Left ventricle myocardium superior (tissue), 1 donor: ENCODE data around the gene DAD1. TPM values are rescaled to one million over a fixed set of nuclear protein-coding genes. Genes with fewer than 3 reads are reported as not detected.
"Not testable (repeated sequence)": the region's sequence is repeated elsewhere in the genome, so short reads cannot be mapped to it uniquely, and the experiment has no call there.

Experiments
- ATAC-seq: fragments of 200-7000 bp; cut with Tn5 transposase; one replicate; pipeline ENCODE4 v1.9.1; 2020; ENCODE audit warnings: mild to moderate bottlenecking, moderate library complexity
- DNase-seq: peaks from one replicate; pipeline ENCODE4 v3.0.0-alpha.2; 2020
- intact Hi-C: fragments of 100-400 bp; cut with micrococcal nuclease; formaldehyde crosslinking; loops from one replicate; pipeline ENCODE4 v1.11.0; 2022
- total RNA-seq: library from RNA; stranded (reverse); fragmentation: NEBNext Ultra II Directional; extraction: Animal tissue kit (Norgen Biotek cat#: 25700); gene quantifications from one replicate; pipeline ENCODE4 v1.2.1, GENCODE V29; 2021
- donor health status: DM: no; HTN: yes; CAD: no; lungs with severe emphysema.

DAD1 gene
- total RNA-seq, 1 donor from 2014 or later = 149 TPM

DNA sequence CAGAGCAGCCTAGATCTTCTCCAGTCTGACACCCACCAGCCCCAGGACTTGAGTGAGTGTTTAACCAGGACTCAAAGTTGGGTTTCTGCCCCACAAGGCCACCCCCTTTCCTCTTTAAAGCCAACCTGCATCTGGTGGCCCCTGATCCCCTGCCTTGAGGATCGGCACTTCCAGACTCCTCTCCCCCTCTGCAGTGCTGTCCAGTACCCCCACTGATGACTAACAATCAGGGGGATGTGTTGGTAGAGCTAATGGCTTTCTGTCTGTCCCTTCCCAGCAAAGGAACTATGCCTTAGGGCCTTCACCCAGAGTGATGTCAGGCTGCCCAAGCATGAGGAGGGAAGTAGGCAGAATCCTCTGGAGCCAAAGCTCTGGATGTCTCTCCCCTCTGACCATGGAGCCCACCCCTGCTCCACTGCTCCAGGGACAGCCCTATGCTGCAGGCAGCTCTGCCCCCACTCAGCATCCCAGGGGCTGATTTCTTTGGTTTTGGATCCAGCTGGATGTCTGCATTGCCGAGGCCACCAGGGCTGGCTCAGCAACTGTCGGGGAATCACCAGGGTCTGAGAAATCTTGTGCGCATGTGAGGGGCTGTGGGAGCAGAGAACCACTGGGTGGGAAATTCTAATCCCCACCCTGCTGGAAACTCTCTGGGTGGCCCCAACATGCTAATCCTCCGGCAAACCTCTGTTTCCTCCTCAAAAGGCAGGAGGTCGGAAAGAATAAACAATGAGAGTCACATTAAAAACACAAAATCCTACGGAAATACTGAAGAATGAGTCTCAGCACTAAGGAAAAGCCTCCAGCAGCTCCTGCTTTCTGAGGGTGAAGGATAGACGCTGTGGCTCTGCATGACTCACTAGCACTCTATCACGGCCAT is 42.9 kb downstream of the DAD1 start:
- ATAC-seq (peak; percentile 58), DNase-seq (no peak)
- intact Hi-C loops = no loop called here

DNA sequence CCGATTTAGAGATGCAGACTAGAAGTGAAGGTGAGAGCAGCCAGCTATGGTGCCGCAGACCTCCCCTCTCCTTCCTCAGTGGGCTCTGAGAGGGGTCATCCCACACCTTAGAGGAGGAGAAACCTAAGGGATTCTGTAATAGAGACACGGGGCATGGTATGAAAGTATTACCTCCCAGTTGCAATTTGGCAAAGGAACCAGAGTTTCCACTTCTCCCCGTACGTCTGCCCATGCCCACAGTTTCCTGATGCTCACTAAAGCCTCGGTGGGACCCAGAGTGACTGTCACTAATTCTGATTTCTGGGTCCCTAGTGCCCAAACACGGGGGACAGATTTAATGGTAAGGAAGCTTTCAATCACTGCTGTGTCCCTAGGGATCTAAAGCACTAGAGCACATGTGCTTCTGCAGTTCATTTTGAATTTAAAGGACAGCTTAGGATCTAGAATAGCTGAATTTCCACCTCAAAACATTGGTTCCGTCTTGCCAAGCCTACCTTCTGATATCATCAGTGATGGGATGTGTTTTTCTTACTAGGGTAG is 44.1 kb downstream of the DAD1 start:
- ATAC-seq = no peak
- intact Hi-C loops = no loop called here
- DNase-seq = no peak

DNA sequence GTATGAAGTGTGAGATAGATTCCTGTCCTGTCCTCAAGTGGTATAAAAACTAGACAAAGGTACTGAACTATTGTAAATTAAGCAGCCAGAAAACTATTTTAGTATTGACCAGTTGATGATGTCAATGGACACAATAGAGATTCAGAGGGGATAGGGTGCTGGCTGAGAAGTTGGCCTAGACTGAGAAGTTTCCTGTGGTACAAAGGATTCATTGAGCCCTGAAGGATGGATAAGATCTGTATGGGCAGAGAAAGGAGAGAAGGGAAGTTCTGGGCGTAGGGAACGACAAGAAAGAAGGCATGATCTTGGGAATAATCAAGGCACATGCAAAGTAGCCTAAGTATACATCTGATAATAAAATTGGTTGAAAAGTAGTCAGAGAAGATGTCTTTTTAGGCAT is 44.6 kb downstream of the DAD1 start:
- intact Hi-C loops = no loop called here
- ATAC-seq = no peak
- no peak for DNase-seq

DNA sequence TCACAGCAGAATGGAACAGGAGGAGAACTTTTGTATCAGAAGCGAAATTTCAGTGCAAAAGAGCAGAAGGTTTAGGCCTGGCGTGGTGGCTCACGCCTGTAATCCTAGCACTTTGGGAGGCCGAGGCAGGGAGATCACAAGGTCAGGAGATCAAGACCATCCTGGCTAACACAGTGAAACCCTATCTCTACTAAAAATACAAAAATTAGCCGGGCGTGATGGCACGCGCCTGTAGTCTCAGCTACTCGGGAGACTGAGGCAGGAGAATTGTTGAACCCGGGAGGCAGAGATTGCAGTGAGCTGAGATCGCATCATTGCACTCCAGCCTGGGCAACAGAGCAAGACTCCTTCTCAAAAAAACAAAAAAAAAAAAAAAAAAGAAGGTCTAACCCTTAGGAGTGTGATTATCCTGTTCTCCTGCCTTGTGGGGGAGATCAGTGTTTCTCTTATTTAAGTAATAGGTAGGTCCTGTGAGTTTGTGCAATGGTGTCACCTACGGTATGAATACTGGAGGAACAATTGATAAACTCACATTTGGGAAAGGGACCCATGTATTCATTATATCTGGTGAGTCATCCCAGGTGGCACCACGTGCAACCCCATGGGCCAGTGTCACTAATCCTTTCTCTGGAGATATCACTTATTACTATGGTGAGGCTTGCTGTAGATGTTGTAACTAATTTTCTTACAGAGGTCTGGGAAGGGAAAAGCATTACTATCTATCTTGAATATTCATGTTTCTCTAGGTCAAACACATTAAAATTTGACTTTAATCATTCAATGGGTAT is 45.3 kb downstream of the DAD1 start:
- intact Hi-C loops, DNase-seq, ATAC-seq: not testable (repeated sequence)

DNA sequence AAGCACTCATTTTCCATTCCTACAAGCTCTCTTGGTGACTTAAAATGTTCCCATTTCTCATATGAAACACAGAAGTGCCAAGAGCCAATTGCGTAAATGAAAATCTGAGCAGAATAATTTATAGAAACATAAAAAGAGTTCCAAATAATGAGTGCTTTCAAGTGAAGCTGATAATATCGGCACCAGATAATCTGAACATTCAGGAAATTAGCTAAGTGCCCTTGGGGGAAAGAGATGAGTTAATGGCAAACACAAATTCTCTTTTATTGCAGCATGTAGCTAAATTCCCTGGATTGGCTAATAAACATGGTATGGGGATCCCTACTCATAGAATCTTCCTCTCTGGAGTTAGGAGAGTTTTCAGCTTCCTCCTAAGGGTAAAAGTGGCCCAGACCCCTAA is 46.7 kb downstream of the DAD1 start:
- no peak for DNase-seq
- ATAC-seq = no peak
- intact Hi-C loops = no loop called here

DNA sequence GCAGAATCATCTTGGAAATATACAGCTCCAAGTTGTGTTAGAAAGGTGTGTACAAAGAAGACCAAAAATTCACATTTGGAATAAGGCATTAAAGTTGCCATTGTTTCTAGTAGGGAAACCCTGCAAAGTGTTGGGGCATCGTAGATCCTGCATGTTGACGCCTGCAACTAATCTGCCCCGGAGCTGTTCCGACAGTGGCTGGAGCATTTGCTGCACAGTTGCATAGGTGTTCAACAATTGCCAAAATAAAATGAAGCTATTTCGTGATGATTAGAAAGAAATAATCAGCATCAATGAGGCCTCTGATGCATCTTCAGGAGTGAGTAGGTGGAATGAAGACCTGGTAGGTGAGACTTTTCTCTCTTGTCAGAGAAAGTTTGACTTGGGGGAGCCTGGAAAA is 47.3 kb downstream of the DAD1 start:
- ATAC-seq (no peak), DNase-seq (no peak)
- intact Hi-C loops = no loop called here

DNA sequence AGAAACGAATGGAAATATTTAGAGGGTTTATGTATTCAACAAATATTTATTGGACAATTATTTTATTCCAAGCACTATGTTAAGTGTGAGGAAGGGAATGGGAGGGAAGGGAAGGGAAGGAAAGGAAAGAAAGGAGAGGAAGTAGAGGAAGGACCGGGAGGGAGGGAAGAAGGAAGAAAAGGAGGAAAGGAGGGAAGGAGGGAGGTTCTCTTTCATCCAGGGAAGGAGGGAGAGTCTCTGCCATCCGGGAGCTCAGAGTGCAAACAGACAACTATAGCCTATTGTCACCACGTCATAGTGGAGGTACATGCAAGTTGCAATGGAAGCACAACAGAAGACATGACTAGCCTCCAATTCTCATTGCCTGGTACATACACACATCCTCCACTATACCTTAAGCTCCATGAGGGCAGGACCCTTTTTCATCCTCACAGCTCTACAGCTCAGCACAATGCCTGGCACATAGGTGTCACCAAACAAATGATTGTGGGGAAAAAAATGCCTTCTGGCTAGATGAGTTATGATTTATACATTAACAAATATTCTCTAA is 48.1 kb downstream of the DAD1 start:
- no peak for DNase-seq
- intact Hi-C loops = no loop called here
- no peak for ATAC-seq

DNA sequence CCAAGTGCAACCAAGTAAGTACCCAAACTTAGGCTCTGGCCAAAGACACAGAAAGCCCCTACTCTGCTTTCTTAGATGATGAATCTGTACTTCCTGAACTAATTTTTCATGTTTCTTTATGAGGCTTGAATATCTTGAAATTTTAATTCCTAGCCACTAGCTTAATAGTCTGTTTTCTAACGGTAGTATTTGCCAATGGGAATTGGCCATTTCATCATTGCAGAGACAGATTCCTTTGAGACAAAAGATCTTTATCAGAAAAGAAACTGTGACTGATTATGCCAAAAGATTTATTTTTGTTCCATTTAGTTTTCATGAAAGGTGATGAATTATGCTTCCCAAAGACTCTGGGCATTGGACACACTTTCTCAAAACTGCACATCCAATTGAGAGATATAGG is 48.7 kb downstream of the DAD1 start:
- ATAC-seq (no peak), DNase-seq (no peak)
- intact Hi-C loops = no loop called here

DNA sequence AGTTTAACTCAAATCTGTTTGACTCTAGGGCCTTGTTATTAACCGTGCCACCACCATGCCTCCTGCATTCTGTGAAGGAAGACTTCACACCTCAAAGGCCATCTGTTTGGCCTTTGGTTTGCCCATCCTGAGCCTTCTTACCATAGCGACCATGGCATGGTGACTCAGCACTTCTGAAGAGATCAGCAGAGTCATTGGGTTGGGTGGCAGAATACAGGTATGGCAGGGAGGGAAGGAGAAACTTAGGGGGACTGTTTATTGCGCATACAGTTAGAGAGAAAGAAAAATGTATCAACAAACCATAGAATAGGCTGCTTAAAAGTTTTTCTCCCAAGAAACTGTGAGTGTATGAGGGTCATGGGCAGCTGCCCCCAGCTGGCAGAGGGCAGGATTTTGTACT is 49.2 kb downstream of the DAD1 start:
- DNase-seq = no peak
- intact Hi-C loops = no loop called here
- no peak for ATAC-seq

DNA sequence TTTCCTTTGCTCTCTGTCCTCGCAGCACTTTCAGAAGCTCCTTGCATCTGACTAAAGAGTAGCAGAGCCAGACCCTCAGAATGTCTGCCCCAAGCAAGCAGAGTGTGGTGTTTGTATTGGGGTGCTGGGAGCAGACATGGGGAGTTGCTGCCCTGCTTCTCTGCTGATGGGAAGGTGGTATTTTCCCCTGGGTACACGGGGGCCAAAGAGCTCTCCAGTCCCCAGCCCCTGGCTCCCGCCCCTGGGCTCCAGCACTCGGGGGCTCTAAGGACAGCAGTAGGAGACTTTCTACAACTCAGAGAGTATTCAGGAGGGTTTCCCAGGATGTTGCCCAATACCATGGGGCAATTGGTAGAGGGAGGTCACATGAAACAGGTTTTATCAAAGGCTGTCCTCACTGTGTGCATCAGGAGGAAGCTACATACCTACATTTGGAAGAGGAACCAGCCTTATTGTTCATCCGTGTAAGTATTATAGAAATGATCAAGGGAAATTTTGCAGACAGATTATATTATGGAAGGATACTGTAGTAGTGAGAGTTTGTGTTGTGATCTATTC is 50.3 kb downstream of the DAD1 start:
- intact Hi-C loops = no loop called here
- DNase-seq (no peak), ATAC-seq (no peak)

DNA sequence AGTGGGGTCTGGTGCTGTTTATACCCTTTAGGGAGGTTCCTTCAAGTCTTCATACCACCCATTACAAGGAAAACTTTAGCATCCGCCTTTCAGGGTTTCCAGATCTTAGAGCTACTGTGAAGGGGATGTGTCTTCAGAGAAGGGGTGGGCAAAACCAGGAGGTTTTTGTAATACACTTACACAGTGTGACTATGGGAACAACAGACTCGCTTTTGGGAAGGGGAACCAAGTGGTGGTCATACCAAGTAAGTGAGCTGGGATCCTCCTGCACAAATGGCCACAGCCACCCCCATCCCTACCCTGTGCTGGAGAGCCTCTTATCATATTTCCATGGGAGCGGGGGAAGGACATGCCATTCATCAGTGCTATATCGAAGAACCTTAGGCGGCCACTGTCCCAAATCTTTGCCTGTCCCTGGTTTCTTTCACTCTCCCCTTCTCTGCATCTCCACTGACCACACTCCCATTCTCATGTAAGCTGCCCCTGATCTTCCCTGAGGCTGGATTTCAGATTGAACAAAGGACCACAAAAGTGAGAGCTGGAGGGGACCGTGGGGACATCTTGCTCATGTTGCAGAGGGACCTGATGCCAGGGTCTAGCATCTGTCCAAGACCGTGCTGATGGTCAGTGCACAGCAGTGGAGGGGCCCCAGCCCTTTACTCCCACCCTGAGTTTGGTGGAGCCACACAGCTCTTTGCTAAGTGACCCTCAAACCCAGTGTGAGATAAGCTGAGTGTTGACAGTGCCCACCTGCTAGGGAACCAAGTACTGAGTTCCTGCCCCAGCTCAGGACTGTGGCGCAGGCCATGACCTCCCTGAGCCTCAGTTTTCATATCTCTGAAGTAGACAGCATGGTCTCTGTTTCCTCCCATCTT is 51.4 kb downstream of the DAD1 start:
- no peak for ATAC-seq
- DNase-seq = no peak
- intact Hi-C loops = no loop called here

DNA sequence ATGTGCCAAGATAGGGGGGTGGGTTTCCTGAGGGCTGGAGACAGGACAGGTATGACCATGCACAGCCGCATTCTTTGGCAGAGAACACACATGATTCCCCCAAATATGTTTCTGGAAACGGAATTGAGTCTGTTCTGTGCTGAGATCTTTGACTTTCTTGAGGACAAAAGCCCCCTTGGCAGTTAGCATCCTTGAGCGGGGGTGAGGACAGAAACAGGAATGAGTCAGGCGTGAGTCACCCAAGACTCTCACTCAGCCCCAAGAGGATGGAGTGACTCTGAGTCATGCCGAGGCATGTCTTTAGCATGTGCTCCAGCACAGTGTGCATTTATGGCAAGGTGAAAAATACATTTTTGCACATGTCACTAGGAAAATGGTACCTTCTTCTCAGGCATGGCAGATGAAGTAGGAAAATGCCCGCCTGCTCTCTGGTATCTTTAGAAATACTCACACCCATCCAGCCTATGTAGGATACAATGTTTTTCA is 52.1 kb downstream of the DAD1 start:
- peak; percentile 93 for ATAC-seq
- intact Hi-C loops = no loop called here
- no peak for DNase-seq

DNA sequence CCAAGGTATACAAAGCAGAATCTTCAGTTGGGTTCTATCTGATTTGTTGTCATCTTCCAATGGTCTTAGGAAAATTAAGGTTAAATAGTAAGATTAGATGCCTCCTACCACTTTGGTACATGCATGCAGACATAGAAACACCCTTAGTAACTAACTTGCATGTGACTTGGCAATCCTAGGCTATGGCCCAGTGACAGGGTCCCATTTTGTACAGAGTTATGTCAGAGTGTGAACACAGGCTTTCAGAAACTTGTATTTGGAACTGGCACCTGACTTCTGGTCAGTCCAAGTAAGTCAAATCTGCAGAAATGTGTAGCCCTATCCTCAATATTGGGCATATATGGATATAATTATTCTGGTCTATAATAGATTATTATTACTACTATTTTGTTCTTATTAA is 53.1 kb downstream of the DAD1 start:
- intact Hi-C loops = no loop called here
- no peak for DNase-seq
- no peak for ATAC-seq

DNA sequence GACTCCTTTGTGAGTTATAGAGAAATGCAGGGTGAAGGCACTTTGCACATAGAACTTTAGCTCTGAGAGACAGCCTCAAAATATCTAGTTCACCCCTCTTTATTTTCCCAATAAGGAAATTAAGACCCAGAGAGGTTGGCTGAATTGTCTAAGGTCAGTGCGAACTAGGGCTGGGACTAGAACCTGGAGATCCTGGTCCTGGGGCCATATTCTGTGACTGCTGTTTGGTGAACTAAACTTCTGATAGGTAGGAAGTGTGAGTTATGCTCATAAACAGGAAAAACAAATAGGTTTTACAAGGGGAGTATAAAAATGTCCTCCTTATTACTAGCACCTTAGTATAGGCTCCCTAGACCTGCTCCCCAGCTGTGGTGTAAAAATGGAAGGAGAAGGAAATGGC is 53.9 kb downstream of the DAD1 start:
- ATAC-seq (no peak), DNase-seq (no peak)
- intact Hi-C loops = no loop called here

DNA sequence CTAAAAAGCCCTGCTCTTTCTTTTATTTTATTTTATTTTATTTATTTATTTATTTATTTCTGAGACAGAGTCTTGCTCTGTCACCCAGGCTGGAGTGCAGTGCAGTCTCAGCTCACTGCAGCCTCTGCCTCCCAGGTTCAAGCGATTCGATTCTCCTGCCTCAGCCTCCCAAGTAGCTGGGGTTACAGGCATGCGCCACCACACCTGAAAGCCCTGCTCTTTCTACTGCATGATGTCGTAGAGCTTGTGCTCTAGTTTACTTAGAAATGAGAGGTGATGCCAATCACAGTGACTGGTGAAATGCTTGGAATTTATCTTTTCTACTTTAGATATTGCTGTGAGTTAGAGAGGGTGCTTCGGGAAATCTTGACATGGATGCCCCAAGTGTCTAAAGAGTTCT is 54.5 kb downstream of the DAD1 start:
- intact Hi-C loops = no loop called here
- ATAC-seq = no peak

DNA sequence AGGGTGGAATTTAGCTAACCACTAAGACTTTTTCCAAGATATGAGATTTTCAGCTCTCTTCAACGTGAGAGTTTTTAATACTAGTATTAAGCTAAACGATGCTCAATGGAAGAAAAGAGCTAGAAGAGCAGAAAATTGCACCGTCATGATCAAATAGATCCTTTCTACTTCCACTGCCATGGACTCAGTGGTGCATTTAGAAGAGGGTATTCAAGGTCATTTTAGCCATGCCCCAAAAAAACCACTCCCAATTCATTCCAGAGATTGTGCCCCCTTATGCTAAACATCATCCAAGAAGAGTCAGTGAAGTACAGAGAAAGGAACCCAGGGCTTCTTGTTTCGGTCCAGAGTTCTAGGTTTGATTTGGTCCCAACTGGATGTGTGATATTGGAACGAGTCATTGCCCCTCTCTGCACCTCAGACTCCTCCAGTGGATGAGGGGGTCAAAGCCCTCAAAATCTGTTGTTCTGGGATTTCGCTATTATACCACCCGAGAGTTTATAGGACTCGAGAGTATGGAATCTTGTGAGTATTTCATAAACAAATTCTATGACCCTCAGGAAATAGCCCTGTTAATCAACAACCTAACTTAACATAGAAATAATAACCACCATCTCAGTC is 55.2 kb downstream of the DAD1 start:
- ATAC-seq (no peak), DNase-seq (no peak)
- intact Hi-C loops = no loop called here

More for the DNA sequence above, 54.5 kb downstream of the DAD1 start:
- no peak for DNase-seq

DNA sequence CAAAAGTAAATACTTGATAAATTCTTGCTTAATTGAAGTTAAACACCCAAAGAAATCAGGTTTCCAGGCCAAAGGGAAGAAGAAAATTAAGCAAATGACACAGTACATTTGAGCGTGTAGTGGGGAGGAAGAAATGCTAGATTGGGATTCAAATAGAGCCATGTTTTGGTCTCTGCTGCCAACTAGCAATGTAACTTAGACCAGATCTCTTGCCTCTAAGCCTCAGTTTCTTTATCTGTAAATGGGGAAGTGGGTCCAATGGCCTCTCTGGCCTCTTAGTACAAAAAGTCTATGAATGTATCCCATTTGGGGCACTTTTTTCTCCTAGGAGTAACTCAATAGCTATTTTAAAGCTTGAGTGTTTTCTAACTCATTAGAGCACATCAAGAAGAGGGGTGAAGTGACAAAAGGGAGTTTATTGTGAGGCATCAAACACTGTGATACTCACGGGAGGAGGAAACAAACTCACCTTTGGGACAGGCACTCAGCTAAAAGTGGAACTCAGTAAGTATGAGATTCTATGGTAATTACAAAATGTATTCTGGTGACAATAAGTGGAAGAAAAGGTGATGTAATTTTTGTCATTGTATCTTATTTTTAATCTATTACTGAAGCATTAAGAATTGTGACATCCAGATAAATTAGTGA is 55.8 kb downstream of the DAD1 start:
- DNase-seq = no peak
- ATAC-seq = no peak

More for the DNA sequence above, 55.8 kb downstream of the DAD1 start:
- intact Hi-C loops = no loop called here
